OCI-LY3 (cell line): ENCODE measurements around the gene EPHA3.

Experiments
- H2AFZ ChIP-seq: fragments of 200-600, 300-600 bp; shearing (Covaris generic); 2 replicates; pipeline ENCODE4 v1.6.0; 2014; ENCODE audit warnings: antibody characterized with exemption, low read depth, low read length
- H3K27ac ChIP-seq: fragments of 200-600, 300-600 bp; sonication (generic); 2 replicates; pipeline ENCODE4 v1.5.1; 2014; ENCODE audit warnings: mild to moderate bottlenecking, low read length, moderate library complexity, mixed read lengths
- H3K27me3 ChIP-seq: fragments of 200-600, 300-600 bp; sonication (generic); 2 replicates; pipeline ENCODE4 v1.6.1; 2014; ENCODE audit warnings: low read depth, low read length, mixed read lengths
- H3K36me3 ChIP-seq: fragments of 200-600, 300-600 bp; sonication (generic); replicated peaks from 2 replicates; pipeline ENCODE3; 2014; ENCODE audit warnings: low read depth, low read length, mixed read lengths
- H3K4me1 ChIP-seq: fragments of 300-600, 200-600 bp; sonication (generic); 2 replicates; pipeline ENCODE4 v1.6.1; 2014; ENCODE audit warnings: low read length, mixed read lengths
- H3K4me2 ChIP-seq: fragments of 200-600, 300-600 bp; sonication (generic); 2 replicates; pipeline ENCODE4 v1.6.1; 2014; ENCODE audit warnings: low read length, mixed read lengths
- H3K4me3 ChIP-seq: fragments of 300-600, 200-600 bp; sonication (generic); 2 replicates; pipeline ENCODE4 v1.5.1; 2014; ENCODE audit warnings: antibody characterized with exemption, mild to moderate bottlenecking, low read length, moderate library complexity
- H3K79me2 ChIP-seq: fragments of 300-600, 200-600 bp; shearing (Covaris generic); 2 replicates; pipeline ENCODE4 v1.6.1; 2014; ENCODE audit warnings: mild to moderate bottlenecking, low read length, mixed read lengths
- H3K9ac ChIP-seq: fragments of 300-600, 200-600 bp; shearing (Covaris generic); 2 replicates; pipeline ENCODE4 v1.6.0; 2014; ENCODE audit warnings: mild to moderate bottlenecking, low read length, moderate library complexity
- H3K9me3 ChIP-seq: fragments of 200-600, 300-600 bp; shearing (Covaris generic); 2 replicates; pipeline ENCODE4 v1.6.1; 2014; ENCODE audit warnings: low read length, mixed read lengths; ENCODE audit not compliant: insufficient read depth
- H4K20me1 ChIP-seq: fragments of 200-600, 300-600 bp; sonication (generic); 2 replicates; pipeline ENCODE4 v1.6.1; 2016; ENCODE audit warnings: low read length, mixed read lengths; ENCODE audit not compliant: insufficient read depth
- EZH2phosphoT487 ChIP-seq: fragments of 200-600 bp; shearing (Covaris generic); IDR thresholded peaks from 2 replicates; pipeline ENCODE4 v1.6.1; 2018; ENCODE audit warnings: antibody characterized with exemption, mixed run types, low read depth
- TF ChIP-seq, protein P1 (sequence below): fragments of 200-600, 300-600 bp; sonication (generic); IDR thresholded peaks from 2 replicates; pipeline ENCODE4 v1.5.1; 2014; ENCODE audit warnings: antibody characterized with exemption, low read length, low read depth

EPHA3 gene

DNA sequence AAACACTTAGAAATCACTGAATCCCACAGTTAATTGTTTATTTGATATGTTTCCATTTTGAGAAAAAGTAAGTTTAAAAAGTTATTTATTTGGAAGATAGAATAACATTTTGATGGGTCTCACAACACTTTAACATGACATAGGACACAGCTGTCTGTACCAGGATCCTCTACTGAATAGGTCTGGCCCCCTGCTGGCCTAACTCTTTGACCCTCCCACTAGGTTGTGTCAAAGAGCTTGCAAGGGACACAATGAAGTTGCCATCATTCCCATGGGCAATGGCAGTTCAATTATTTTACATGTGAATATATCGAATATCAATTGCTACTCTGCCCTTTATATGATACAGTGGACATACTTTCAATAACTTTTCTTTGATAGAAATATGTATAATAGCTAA, 138.9 kb downstream of the EPHA3 start:
- no peaks in the 10 kb centered on the region for H3K79me2 ChIP-seq
- no peak overlapping the region for H3K4me3 ChIP-seq
- no peak overlapping the region for H2AFZ ChIP-seq
- H3K27me3 ChIP-seq: no peaks in the 10 kb centered on the region
- H3K27ac ChIP-seq: no peak overlapping the region
- H3K9me3 ChIP-seq: no peaks in the 10 kb centered on the region
- H3K4me1 ChIP-seq: no peaks in the 10 kb centered on the region
- no peaks in the 10 kb centered on the region for H4K20me1 ChIP-seq
- H3K9ac ChIP-seq: no peak overlapping the region
- H3K4me2 ChIP-seq: no peak overlapping the region
- H3K36me3 ChIP-seq: no peaks in the 10 kb centered on the region
- TF ChIP-seq EZH2phosphoT487: no peak
- TF ChIP-seq, protein P1, sequence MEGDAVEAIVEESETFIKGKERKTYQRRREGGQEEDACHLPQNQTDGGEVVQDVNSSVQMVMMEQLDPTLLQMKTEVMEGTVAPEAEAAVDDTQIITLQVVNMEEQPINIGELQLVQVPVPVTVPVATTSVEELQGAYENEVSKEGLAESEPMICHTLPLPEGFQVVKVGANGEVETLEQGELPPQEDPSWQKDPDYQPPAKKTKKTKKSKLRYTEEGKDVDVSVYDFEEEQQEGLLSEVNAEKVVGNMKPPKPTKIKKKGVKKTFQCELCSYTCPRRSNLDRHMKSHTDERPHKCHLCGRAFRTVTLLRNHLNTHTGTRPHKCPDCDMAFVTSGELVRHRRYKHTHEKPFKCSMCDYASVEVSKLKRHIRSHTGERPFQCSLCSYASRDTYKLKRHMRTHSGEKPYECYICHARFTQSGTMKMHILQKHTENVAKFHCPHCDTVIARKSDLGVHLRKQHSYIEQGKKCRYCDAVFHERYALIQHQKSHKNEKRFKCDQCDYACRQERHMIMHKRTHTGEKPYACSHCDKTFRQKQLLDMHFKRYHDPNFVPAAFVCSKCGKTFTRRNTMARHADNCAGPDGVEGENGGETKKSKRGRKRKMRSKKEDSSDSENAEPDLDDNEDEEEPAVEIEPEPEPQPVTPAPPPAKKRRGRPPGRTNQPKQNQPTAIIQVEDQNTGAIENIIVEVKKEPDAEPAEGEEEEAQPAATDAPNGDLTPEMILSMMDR: peak; percentile 27

DNA sequence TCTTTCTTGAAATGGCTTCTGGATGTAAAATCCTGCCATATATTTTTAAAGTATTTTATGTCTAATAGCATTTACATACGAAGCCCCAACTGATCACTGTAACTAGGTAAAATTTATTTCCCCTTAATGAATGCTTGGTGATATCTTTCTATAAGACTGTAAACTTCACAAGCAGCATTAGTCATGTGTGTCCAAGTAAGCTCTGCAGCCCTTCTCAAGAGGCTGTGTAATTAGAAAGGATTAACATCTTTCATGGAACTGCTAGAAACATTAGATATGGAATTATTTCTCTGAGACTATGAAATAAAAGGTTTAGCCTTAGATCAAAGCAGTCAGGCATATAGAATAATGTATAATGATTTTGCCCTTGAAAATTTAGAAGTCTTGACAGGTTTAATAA, 143.3 kb downstream of the EPHA3 start:
- Histone ChIP-seq H2AFZ (no peak overlapping the region), H3K4me1 (no peaks in the 10 kb centered on the region), H4K20me1 (no peaks in the 10 kb centered on the region), H3K4me3 (no peak overlapping the region), H3K4me2 (no peak overlapping the region), H3K36me3 (no peaks in the 10 kb centered on the region), H3K79me2 (no peaks in the 10 kb centered on the region), H3K27me3 (no peaks in the 10 kb centered on the region), H3K9ac (no peak overlapping the region), H3K27ac (no peak overlapping the region), H3K9me3 (no peaks in the 10 kb centered on the region)
- TF ChIP-seq, protein P1: no peak
- no peak for TF ChIP-seq EZH2phosphoT487

DNA sequence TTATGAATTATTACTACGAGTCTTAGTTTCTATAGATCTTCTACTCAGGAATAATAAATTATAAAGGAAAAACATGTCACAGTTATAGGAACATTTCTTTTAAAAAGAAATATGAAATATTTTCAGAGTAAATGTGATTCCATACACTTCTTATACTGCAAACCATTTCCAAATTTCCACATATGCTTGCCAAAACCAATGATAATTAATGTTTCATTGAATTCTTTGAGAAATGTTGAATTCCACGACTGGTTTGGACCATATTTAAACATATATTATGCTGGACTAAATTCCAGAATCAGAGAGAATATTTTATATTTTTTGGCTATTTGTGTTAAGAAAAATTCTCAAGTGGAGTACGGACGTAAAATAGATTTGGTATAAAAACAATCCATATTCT, 144.6 kb downstream of the EPHA3 start:
- no peaks in the 10 kb centered on the region for H3K9me3 ChIP-seq
- H4K20me1 ChIP-seq: no peaks in the 10 kb centered on the region
- H3K4me2 ChIP-seq: no peak overlapping the region
- no peak overlapping the region for H3K9ac ChIP-seq
- H2AFZ ChIP-seq: no peak overlapping the region
- no peak overlapping the region for H3K27ac ChIP-seq
- no peaks in the 10 kb centered on the region for H3K27me3 ChIP-seq
- no peaks in the 10 kb centered on the region for H3K79me2 ChIP-seq
- no peak overlapping the region for H3K4me3 ChIP-seq
- no peaks in the 10 kb centered on the region for H3K4me1 ChIP-seq
- H3K36me3 ChIP-seq: no peaks in the 10 kb centered on the region
- TF ChIP-seq EZH2phosphoT487: no peak
- TF ChIP-seq, protein P1: no peak

DNA sequence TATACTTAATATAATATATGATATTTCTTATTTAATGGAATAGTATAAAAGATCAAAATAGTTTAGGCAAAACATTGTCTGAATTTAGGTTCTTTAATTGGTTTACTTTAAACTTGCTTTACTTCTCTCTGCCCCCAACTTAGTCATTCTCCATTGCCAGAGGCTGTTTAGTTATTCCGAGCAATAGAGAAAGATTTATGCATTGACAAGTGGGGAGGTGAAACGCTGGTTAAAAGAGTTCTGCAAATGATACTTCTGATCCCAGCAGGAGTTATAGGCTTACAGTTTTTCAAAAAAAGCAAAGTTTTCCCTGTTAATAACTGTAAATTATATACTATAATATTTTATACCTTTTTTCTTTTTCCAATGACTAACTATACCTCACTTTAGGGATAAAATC, 145.4 kb downstream of the EPHA3 start:
- H3K9ac ChIP-seq: no peak overlapping the region
- no peaks in the 10 kb centered on the region for H3K4me1 ChIP-seq
- TF ChIP-seq, protein P1: no peak
- no peak for TF ChIP-seq EZH2phosphoT487
- no peaks in the 10 kb centered on the region for H3K79me2 ChIP-seq
- no peak overlapping the region for H3K4me2 ChIP-seq
- H3K9me3 ChIP-seq: no peaks in the 10 kb centered on the region
- H3K27ac ChIP-seq: no peak overlapping the region
- no peak overlapping the region for H2AFZ ChIP-seq
- H4K20me1 ChIP-seq: no peaks in the 10 kb centered on the region
- H3K4me3 ChIP-seq: no peak overlapping the region
- H3K27me3 ChIP-seq: no peaks in the 10 kb centered on the region
- no peaks in the 10 kb centered on the region for H3K36me3 ChIP-seq
